Measurements from ENCODE around the gene CFAP251. TPM values are rescaled to one million over a fixed set of nuclear protein-coding genes. Genes with fewer than 3 reads are reported as not detected.

Gene CFAP251
- polyA plus RNA-seq, 2 of the 4 experiments (the other 2 are of a cell fraction) = 0.94 to 1.4 TPM

- TF ChIP-seq CBX8 (IDR thresholded peaks at IDR 0.05) = no peak
- TF ChIP-seq CHD4 (IDR thresholded peaks at IDR 0.05; ENCODE audit: borderline replicate concordance) = no peak
- WGBS (ENCODE audit: missing lambda C conversion rate) = 85% methylated on average over 13 of the region's 13 CpGs
- no peak overlapping the region for H3K4me3 ChIP-seq
- H3K9me3 ChIP-seq = no peaks in the 10 kb centered on the region
- DNase-seq (ENCODE audit: low read depth in 1 of 2, low spot score in 1 of 2) = no peak
- peak overlapping the region in 1 of 2 experiments; percentile 67; a peak in 2 of 6 replicates for H3K27ac ChIP-seq
- ChIA-PET CTCF (interaction anchor here (0.9 to 9.1 kb wide), 10 partner anchors 15 to 139 kb away, joined by 3 to 195 read pairs (median 3); partner anchors contain the start of gene RHOF), POLR2A (no interaction called here)
- peak overlapping the region; percentile 58 for H3K4me2 ChIP-seq
- FAIRE-seq = no peak
- peaks cover 32% of the 10 kb centered on the region for H3K4me1 ChIP-seq
- no peak for ATAC-seq
Observed at GRCh38 chr12:121892673-121893561, 25.5 kb upstream of the CFAP251 start.

GRCh38 chr12:121893961-121894460 is 24.4 kb upstream of the CFAP251 start:
- peak overlapping the region; percentile 58 for H3K4me2 ChIP-seq
- no peaks in the 10 kb centered on the region for H3K9me3 ChIP-seq
- WGBS (ENCODE audit: missing lambda C conversion rate) = 18% methylated on average over 1 of the region's 1 CpG
- CTCF ChIA-PET = interaction anchor here (0.7 to 9.1 kb wide), 12 partner anchors 14 to 564 kb away, joined by 3 to 195 read pairs (median 4); partner anchors contain the start of gene RHOF
- peak overlapping the region in 1 of 2 experiments; percentile 67; a peak in 3 of 6 replicates for H3K27ac ChIP-seq
- ATAC-seq = peak; percentile 74 to 76
- H3K4me3 ChIP-seq = no peak overlapping the region
- peaks cover 32% of the 10 kb centered on the region for H3K4me1 ChIP-seq
- TF ChIP-seq MAFK (IDR thresholded peaks at IDR 0.05; ENCODE audit: partially characterized antibody) (no peak), ZNF302 (CRISPR knock-in tag; IDR thresholded peaks at IDR 0.05) (no peak), HMGXB4 (CRISPR knock-in tag; IDR thresholded peaks at IDR 0.05; ENCODE audit: borderline replicate concordance) (no peak), ZFP36 (IDR thresholded peaks at IDR 0.05; ENCODE audit: borderline replicate concordance, partially characterized antibody) (no peak), BHLHE40 (IDR thresholded peaks at IDR 0.05; ENCODE audit: low read depth, low read length) (no peak), EP300 (IDR thresholded peaks at IDR 0.05) (no peak), CHD4 (IDR thresholded peaks at IDR 0.05; ENCODE audit: borderline replicate concordance) (no peak), SREBF2 (IDR thresholded peaks at IDR 0.05) (no peak), E2F6 (IDR thresholded peaks at IDR 0.05; ENCODE audit: borderline replicate concordance, low read depth) (no peak), EHF (CRISPR knock-in tag; IDR thresholded peaks at IDR 0.05) (no peak), USF2 (IDR thresholded peaks at IDR 0.05) (peak; percentile 63), SMC3 (IDR thresholded peaks at IDR 0.05) (no peak), RARB (CRISPR knock-in tag; IDR thresholded peaks at IDR 0.05) (no peak), RAD21 (conservative IDR thresholded peaks at IDR 0.05 in 1 of 2, IDR thresholded peaks at IDR 0.05 in 1 of 2) (no peak), FOSL2 (IDR thresholded peaks at IDR 0.05) (0 out of 2 replicates have a peak, but pooled peaks have one; percentile 16), FOSL2 (CRISPR knock-in tag; IDR thresholded peaks at IDR 0.05) (peak; percentile 64), ESRRA (IDR thresholded peaks at IDR 0.05; ENCODE audit: borderline replicate concordance, low read length) (no peak)
- TF ChIP-seq, protein P1, sequence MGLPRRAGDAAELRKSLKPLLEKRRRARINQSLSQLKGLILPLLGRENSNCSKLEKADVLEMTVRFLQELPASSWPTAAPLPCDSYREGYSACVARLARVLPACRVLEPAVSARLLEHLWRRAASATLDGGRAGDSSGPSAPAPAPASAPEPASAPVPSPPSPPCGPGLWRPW (IDR thresholded peaks at IDR 0.05) = no peak
- peak; percentile 63 to 65 for DNase-seq (ENCODE audit: low read depth in 1 of 2, low spot score in 1 of 2)
- no peak for FAIRE-seq
- POLR2A ChIA-PET = no interaction called here

Data from A549 (cell line).